Esophagus (tissue), 2 donors: ENCODE measurements around the gene LRP5. TPM values are rescaled to one million over a fixed set of nuclear protein-coding genes. Genes with fewer than 3 reads are reported as not detected.

Source experiments
- H3K27ac ChIP-seq, 2 donors: one replicate each; pipeline ENCODE4 v1.5.1; 2013; ENCODE audit warnings: low read depth in 2 of 2, mild to moderate bottlenecking in 2 of 2, inconsistent platforms in 1 of 2, low read length in 1 of 2, moderate library complexity in 1 of 2
- H3K27me3 ChIP-seq, 2 donors: one replicate each; pipeline ENCODE4 v1.6.1; 2013; ENCODE audit warnings: low read length in 2 of 2, control low read depth in 1 of 2, mild to moderate bottlenecking in 1 of 2; ENCODE audit not compliant: insufficient read depth in 2 of 2, control insufficient read depth in 1 of 2
- H3K36me3 ChIP-seq, 2 donors: one replicate each; pipeline ENCODE4 v1.6.1; 2013; ENCODE audit warnings: low read length in 1 of 2; ENCODE audit not compliant: control insufficient read depth in 2 of 2, insufficient read depth in 2 of 2
- H3K4me1 ChIP-seq, 2 donors: one replicate each; pipeline ENCODE4 v1.6.1; 2013; ENCODE audit warnings: low read length in 1 of 2; ENCODE audit not compliant: control insufficient read depth in 2 of 2, insufficient read depth in 2 of 2
- H3K4me3 ChIP-seq, 2 donors: one replicate each; pipeline ENCODE4 v1.5.1; 2013; ENCODE audit warnings: low read length in 2 of 2, mild to moderate bottlenecking in 2 of 2, low read depth in 1 of 2, moderate library complexity in 1 of 2
- H3K9me3 ChIP-seq, 2 donors: one replicate each; pipeline ENCODE4 v1.6.1; 2013; ENCODE audit warnings: mild to moderate bottlenecking in 2 of 2, low read depth in 1 of 2, low read length in 1 of 2, moderate library complexity in 1 of 2; ENCODE audit not compliant: control insufficient read depth in 2 of 2, insufficient read depth in 1 of 2
- WGBS, 2 donors: extraction: QIAGEN DNeasy Blood & Tissue Kit; methylation state at CpG; one replicate each; pipeline ENCODE4 v1.1.7; 2013; 5-methylcytosine and 5-hydroxymethylcytosine counted together
- polyA plus RNA-seq, 2 donors: library from polyadenylated mRNA; stranded (reverse); fragments of 200-250 nt; gene quantifications; one replicate each; pipeline ENCODE4 v1.2.3, GENCODE V29; 2013
- donor health status: healthy with polysubstance abuse.
- donor health status: Bipolar disorder and iron deficiency.

The LRP5 gene
- polyA plus RNA-seq, 2 donors = 16.0 to 24.5 TPM

DNA sequence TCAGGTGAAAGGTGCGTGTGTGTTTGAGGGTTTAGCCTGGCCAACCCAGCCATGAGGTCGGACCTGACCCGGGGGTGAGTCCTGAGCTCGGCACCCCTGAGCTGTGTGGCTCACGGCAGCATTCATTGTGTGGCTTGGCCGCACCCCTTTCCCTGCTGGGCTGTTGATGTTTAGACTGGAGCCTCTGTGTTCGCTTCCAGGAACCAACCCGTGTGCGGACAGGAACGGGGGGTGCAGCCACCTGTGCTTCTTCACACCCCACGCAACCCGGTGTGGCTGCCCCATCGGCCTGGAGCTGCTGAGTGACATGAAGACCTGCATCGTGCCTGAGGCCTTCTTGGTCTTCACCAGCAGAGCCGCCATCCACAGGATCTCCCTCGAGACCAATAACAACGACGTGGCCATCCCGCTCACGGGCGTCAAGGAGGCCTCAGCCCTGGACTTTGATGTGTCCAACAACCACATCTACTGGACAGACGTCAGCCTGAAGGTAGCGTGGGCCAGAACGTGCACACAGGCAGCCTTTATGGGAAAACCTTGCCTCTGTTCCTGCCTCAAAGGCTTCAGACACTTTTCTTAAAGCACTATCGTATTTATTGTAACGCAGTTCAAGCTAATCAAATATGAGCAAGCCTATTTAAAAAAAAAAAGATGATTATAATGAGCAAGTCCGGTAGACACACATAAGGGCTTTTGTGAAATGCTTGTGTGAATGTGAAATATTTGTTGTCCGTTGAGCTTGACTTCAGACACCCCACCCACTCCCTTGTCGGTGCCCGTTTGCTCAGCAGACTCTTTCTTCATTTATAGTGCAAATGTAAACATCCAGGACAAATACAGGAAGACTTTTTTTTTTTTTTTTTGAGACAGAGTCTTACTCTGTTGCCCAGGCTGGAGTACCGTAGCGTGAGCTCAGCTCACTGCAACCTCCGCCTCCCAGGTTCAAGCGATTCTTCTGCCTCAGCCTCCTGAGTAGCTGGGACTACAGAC lies 94.2 kb downstream of the LRP5 start:
- no peaks in the 10 kb centered on the region for H3K27me3 ChIP-seq
- H3K4me3 ChIP-seq = no peak overlapping the region
- H3K36me3 ChIP-seq = peaks cover 5 to 30% of the 10 kb centered on the region in 2 donors
- peak overlapping the region; percentile 22 to 28 for H3K27ac ChIP-seq
- WGBS, 2 donors = 79% methylated on average over 34 of the region's 34 CpGs
- peaks cover 0 to 3% of the 10 kb centered on the region in 2 donors for H3K4me1 ChIP-seq
- no peaks in the 10 kb centered on the region for H3K9me3 ChIP-seq

DNA sequence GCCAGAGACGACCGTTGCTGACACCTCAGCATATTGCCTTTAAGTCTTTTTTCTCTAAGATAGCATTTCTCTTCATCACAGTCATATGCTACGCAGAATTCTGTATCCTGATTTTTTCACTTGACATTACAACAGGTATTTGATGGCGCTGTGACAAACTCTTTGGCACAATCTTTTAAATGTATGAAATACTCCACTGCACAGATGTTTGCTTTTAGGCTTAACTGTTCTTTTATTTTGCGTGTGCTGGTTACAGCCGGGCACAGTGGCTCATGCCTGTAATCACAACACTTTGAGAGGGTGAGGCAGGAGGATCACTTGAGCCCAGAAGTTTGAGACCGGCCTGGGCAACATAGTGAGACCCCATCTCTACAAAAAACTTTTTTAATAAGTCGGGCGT lies 96.1 kb downstream of the LRP5 start:
- Histone ChIP-seq H3K4me1 (peaks cover 0 to 9% of the 10 kb centered on the region in 2 donors), H3K36me3 (peaks cover 5 to 35% of the 10 kb centered on the region in 2 donors), H3K27ac (no peak overlapping the region), H3K4me3 (no peak overlapping the region), H3K9me3 (no peaks in the 10 kb centered on the region), H3K27me3 (no peaks in the 10 kb centered on the region)
- WGBS, 2 donors = 76 to 82% methylated on average over 9 of the region's 9 CpGs

DNA sequence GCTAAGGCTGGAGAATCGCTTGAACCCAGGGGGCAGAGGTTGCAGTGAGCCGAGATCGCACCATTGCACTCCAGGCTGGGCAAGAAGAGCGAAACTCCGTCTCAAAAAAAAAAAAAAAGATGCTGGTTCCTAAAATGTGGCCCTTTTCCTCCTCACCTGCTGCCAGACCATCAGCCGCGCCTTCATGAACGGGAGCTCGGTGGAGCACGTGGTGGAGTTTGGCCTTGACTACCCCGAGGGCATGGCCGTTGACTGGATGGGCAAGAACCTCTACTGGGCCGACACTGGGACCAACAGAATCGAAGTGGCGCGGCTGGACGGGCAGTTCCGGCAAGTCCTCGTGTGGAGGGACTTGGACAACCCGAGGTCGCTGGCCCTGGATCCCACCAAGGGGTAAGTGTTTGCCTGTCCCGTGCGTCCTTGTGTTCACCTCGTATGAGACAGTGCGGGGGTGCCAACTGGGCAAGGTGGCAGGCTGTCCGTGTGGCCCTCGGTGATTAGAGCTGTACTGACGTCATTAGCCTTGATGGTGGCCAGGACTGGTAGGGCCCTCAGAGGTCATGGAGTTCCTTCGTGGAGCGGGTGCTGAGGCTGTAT lies 97.5 kb downstream of the LRP5 start:
- no peak overlapping the region for H3K4me3 ChIP-seq
- peaks cover 0 to 13% of the 10 kb centered on the region in 2 donors for H3K4me1 ChIP-seq
- no peaks in the 10 kb centered on the region for H3K9me3 ChIP-seq
- no peak overlapping the region for H3K27ac ChIP-seq
- no peaks in the 10 kb centered on the region for H3K27me3 ChIP-seq
- H3K36me3 ChIP-seq = peaks cover 5 to 36% of the 10 kb centered on the region in 2 donors
- WGBS, 2 donors = 91 to 95% methylated on average over 30 of the region's 30 CpGs

DNA sequence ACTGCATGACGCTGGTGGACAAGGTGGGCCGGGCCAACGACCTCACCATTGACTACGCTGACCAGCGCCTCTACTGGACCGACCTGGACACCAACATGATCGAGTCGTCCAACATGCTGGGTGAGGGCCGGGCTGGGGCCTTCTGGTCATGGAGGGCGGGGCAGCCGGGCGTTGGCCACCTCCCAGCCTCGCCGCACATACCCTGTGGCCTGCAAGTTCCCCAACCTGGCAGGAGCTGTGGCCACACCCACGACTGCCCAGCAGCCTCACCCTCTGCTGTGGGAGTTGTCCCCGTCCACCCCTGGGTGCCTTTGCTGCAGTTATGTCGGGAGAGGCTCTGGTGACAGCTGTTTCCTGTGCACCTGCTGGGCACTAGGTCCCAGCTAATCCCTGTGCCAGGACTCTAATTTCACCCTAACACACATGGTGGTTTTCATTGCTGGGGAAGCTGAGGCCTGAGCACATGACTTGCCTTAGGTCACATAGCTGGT lies 99.2 kb downstream of the LRP5 start:
- Histone ChIP-seq H3K4me3 (no peak overlapping the region), H3K36me3 (peaks cover 5 to 38% of the 10 kb centered on the region in 2 donors), H3K9me3 (no peaks in the 10 kb centered on the region), H3K4me1 (peaks cover 0 to 13% of the 10 kb centered on the region in 2 donors), H3K27ac (no peak overlapping the region), H3K27me3 (no peaks in the 10 kb centered on the region)
- 78 to 80% methylated on average over 14 to 17 of the region's 17 CpGs for WGBS, 2 donors

DNA sequence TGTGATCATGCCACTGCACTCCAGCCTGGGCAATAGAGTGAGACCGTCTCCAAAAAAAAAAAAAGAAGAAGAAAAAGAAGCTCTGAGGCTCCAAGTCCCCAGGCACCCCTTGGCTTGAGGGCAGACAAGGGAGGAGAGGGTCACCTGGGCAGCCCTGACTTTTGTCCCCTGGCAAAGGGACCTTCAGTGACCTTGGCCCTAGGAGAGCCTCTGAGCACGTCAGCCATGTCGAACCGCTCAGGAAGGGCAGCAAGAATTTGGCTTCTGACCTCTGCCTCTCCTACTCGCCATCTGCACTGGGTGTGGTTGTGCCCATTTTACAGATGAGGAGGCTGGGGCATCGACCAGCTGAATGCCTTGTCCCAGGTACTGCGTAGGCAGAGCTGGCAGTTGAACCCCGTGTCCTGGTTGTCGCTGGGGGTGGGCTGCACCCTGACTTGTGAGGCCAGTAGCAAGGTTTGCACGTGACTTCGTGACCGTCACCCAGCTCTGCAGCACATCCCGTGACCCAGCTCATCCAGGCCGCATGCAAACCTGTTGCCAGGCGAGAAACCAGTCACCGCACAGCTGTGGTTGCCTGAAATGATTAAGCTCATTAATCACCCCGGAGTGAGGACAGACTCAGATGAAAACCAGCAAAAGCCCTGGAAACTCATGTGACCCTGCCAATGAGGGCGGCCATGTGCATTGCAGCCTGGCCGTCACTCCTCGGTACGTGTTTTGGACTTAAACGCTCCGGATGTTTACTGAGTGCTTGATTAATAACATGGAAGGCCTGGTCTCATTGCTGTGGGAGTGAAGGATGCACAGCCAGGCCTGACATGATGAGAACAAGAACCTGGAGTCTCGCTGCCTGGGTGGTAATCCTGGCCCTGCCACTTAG lies 100.4 kb downstream of the LRP5 start:
- Histone ChIP-seq H3K36me3 (peaks cover 5 to 40% of the 10 kb centered on the region in 2 donors), H3K27me3 (no peaks in the 10 kb centered on the region), H3K4me3 (no peak overlapping the region), H3K27ac (peak overlapping the region in 1 of 2 donors; percentile 34), H3K9me3 (no peaks in the 10 kb centered on the region), H3K4me1 (peaks cover 0 to 13% of the 10 kb centered on the region in 2 donors)
- 74 to 75% methylated on average over 24 of the region's 24 CpGs for WGBS, 2 donors

DNA sequence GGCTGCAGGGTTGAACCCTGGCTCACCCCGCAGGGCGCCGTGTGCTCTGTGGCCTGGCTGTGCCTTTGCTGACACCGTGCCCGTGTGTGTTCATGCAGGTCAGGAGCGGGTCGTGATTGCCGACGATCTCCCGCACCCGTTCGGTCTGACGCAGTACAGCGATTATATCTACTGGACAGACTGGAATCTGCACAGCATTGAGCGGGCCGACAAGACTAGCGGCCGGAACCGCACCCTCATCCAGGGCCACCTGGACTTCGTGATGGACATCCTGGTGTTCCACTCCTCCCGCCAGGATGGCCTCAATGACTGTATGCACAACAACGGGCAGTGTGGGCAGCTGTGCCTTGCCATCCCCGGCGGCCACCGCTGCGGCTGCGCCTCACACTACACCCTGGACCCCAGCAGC lies 101.2 kb downstream of the LRP5 start:
- WGBS, 2 donors = 87% methylated on average over 27 of the region's 27 CpGs
- Histone ChIP-seq H3K27me3 (no peaks in the 10 kb centered on the region), H3K36me3 (peaks cover 5 to 43% of the 10 kb centered on the region in 2 donors), H3K27ac (no peak overlapping the region), H3K4me3 (no peak overlapping the region), H3K9me3 (no peaks in the 10 kb centered on the region), H3K4me1 (peaks cover 0 to 13% of the 10 kb centered on the region in 2 donors)

DNA sequence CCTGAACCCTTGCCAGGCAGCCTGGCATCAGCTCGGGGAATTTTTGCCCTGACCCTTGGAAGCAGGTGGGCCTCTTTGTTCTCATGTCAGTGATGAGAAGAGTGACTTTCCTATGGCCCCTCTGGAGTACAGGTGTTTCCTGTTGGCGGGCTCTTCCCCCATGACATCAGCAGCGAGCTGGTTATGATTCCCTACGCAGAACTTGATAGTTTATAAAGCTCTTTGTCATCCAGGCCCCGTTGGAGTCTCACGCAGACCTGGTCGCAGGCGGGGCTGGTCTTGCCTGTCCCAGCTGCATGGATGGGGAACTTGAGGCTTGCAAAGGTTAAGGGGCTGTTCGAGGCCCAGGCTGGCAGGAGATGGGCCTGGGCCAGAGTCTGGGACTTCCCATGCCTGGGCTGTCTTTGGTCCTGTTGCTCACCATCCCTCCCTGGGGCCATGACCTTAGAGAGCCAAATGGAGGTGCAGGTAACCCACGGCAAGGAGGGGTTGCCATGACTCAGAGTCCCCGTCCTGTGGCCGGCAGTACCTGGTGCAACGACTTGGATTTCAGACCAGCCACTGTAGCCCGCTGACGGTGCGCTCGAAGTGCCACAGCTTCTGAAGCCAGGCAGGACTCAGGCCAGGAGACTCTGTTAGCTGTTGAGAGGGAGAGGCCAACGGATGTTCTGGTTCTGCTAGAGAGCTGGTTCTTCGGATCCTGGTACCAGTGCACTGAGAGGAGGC lies 102.3 kb downstream of the LRP5 start:
- Histone ChIP-seq H3K4me3 (no peak overlapping the region), H3K36me3 (peaks cover 5 to 42% of the 10 kb centered on the region in 2 donors), H3K9me3 (no peaks in the 10 kb centered on the region), H3K27me3 (no peaks in the 10 kb centered on the region), H3K4me1 (peaks cover 0 to 13% of the 10 kb centered on the region in 2 donors), H3K27ac (no peak overlapping the region)
- WGBS, 2 donors = 81 to 83% methylated on average over 19 of the region's 19 CpGs

DNA sequence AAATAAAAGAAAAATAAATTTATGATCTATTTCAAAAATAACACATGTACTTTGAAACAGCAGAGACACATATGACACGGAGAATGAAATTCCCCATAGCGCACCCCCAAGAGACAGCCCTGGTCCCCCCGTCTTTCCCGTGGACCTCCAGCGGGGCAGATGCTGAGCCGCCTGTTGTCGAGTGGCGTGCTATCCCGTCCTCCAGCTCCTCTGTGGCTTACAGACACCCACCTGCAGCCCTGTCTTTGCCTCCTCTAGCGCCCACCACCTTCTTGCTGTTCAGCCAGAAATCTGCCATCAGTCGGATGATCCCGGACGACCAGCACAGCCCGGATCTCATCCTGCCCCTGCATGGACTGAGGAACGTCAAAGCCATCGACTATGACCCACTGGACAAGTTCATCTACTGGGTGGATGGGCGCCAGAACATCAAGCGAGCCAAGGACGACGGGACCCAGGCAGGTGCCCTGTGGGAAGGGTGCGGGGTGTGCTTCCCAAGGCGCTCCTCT lies 103.7 kb downstream of the LRP5 start:
- Histone ChIP-seq H3K27me3 (no peaks in the 10 kb centered on the region), H3K4me1 (peaks cover 0 to 13% of the 10 kb centered on the region in 2 donors), H3K4me3 (no peak overlapping the region), H3K27ac (no peak overlapping the region), H3K36me3 (peaks cover 3 to 39% of the 10 kb centered on the region in 2 donors), H3K9me3 (no peaks in the 10 kb centered on the region)
- 91 to 92% methylated on average over 22 of the region's 22 CpGs for WGBS, 2 donors
